GM12878 (cell line): ENCODE data around the gene TMED1. TPM values are rescaled to one million over a fixed set of nuclear protein-coding genes. Genes with fewer than 3 reads are reported as not detected.
A peak's percentile ranks its signal among the peaks of the same experiment; 100 is the strongest.

Experiments
- ATAC-seq: fragments of 200-7000 bp; cut with Tn5 transposase; 3 replicates; pipeline ENCODE4 v1.9.1; 2020; ENCODE audit warnings: mild to moderate bottlenecking, moderate library complexity
- BruUV-seq: library from RNA; stranded (reverse); fragments of 400-500 nt; replicated peaks from 2 replicates; lab custom pipeline; 2021; lab: Mats Ljungman, UMichigan
- CTCF ChIA-PET: fragments of 300-600 bp; sonication (Branson Sonifier 250); formaldehyde crosslinking; extraction: SDS; loops from one replicate; lab custom pipeline; 2021; ENCODE audit warnings: inconsistent platforms; lab: Yijun Ruan, JAX
- POLR2A ChIA-PET: fragments of 350-600 bp; formaldehyde crosslinking; extraction: SDS; loops from one replicate; lab custom pipeline; 2021; ENCODE audit warnings: inconsistent platforms; lab: Charles Lee
- RAD21 ChIA-PET: fragments of 300-600 bp; sonication (Branson Sonifier 250); formaldehyde crosslinking; loops from one replicate; lab custom pipeline; 2023; ENCODE audit warnings: antibody characterized with exemption; ENCODE audit not compliant: unreplicated experiment; lab: Charles Lee
- SMC1A ChIA-PET: fragments of 300-600 bp; sonication (Branson Sonifier 250); formaldehyde crosslinking; loops from one replicate; lab custom pipeline; 2023; ENCODE audit not compliant: unreplicated experiment, uncharacterized antibody; lab: Charles Lee
- DNase-seq: peaks from one replicate; pipeline ENCODE4 v3.0.0-alpha.2; 2011; ENCODE audit warnings: low read depth, low spot score
- FAIRE-seq: peaks from 3 replicates; lab custom pipeline; 2011; peaks lifted over from hg19 to GRCh38; lab: Jason Lieb, UNC
- H2AFZ ChIP-seq: 2 replicates; pipeline ENCODE4 v1.6.0; 2011; ENCODE audit warnings: low read depth, low read length, control low read depth; ENCODE audit not compliant: control insufficient read depth
- H3K27ac ChIP-seq: 2 replicates; pipeline ENCODE4 v1.5.1; 2011; ENCODE audit warnings: control low read depth; ENCODE audit not compliant: control insufficient read depth, insufficient read depth
- H3K27me3 ChIP-seq, 2 experiments: replicated peaks in 1 of 2; 2 replicates each; pipeline versions ENCODE4 v1.6.0 to v1.6.1; 2011; ENCODE audit warnings: low read length in 1 of 2; ENCODE audit not compliant: control insufficient read depth in 2 of 2, insufficient read depth in 2 of 2
- H3K36me3 ChIP-seq, 2 experiments: 2 replicates each; pipeline ENCODE4 v1.5.1; 2011; ENCODE audit warnings: low read length in 1 of 2; ENCODE audit not compliant: control insufficient read depth in 2 of 2, insufficient read depth in 2 of 2
- H3K4me1 ChIP-seq: 2 replicates; pipeline ENCODE4 v1.6.1; 2011; ENCODE audit warnings: mild to moderate bottlenecking, low read length, moderate library complexity, mixed read lengths; ENCODE audit not compliant: control insufficient read depth, insufficient read depth
- H3K4me2 ChIP-seq: 2 replicates; pipeline ENCODE4 v1.6.0; 2011; ENCODE audit warnings: control low read depth; ENCODE audit not compliant: control insufficient read depth, insufficient read depth
- H3K4me3 ChIP-seq: fragments of 200-600 bp; sonication (generic); 2 replicates; pipeline ENCODE4 v1.5.1; 2016
- H3K79me2 ChIP-seq: 2 replicates; pipeline ENCODE4 v1.6.0; 2011; ENCODE audit warnings: low read length; ENCODE audit not compliant: control insufficient read depth, insufficient read depth
- H3K9ac ChIP-seq: 2 replicates; pipeline ENCODE4 v1.8.0; 2011; ENCODE audit warnings: low read length, control low read depth, mixed read lengths; ENCODE audit not compliant: control insufficient read depth, insufficient read depth
- H3K9me3 ChIP-seq: replicated peaks from 3 replicates; pipeline ENCODE4 v1.5.1; 2011; ENCODE audit warnings: mild to moderate bottlenecking, low read length; ENCODE audit not compliant: control insufficient read depth, insufficient read depth
- H4K20me1 ChIP-seq: 2 replicates; pipeline ENCODE4 v1.6.0; 2011; ENCODE audit not compliant: control insufficient read depth, insufficient read depth
- GABPA ChIP-seq: IDR thresholded peaks from 2 replicates; pipeline ENCODE4 v1.6.1; 2014; ENCODE audit warnings: antibody characterized with exemption, low read depth, mild to moderate bottlenecking, inconsistent platforms
- RAD21 ChIP-seq: IDR thresholded peaks from 2 replicates; pipeline ENCODE4 v1.6.1; 2011; ENCODE audit warnings: mild to moderate bottlenecking, low read depth, low read length, moderate library complexity; ENCODE audit not compliant: insufficient read depth
- SMC3 ChIP-seq: IDR thresholded peaks from 2 replicates; pipeline ENCODE4 v1.6.1; 2011; ENCODE audit warnings: low read length, improper control_type of control experiment, borderline replicate concordance
- WGBS: methylation state at CpG from one replicate; pipeline ENCODE4 v1.1.6; 2016; ENCODE audit warnings: low lambda C conversion rate; ENCODE audit not compliant: insufficient replicate concordance, insufficient coverage; ENCODE audit errors: missing lambda C conversion rate; 5-methylcytosine and 5-hydroxymethylcytosine counted together
- in situ Hi-C: fragments of 300-500 bp; cut with MboI; formaldehyde crosslinking; loops from 9 replicates; pipeline ENCODE4 v1.14.3; 2018; ENCODE audit warnings: mixed read lengths
- intact Hi-C: fragments of 100-400 bp; cut with micrococcal nuclease; formaldehyde crosslinking; loops from one replicate; pipeline ENCODE4 v1.14.2; 2022; ENCODE audit not compliant: unreplicated experiment
- polyA plus RNA-seq, 11 experiments: library from polyadenylated mRNA; depleted of rRNA in 4 of 11; unstranded in 6 of 11; stranded (reverse) in 5 of 11; fragments of >200 nt; fragmentation: Nextera tagmentation in 4 of 11; fragmentation: Illumina TruSeq in 1 of 11; extraction: Ambion mirVana in 4 of 11; extraction: Trizol in 1 of 11; gene quantifications; 1 replicate in 1 of 11; 2 replicates in 10 of 11; pipeline versions ENCODE4 v1.2.1 to v1.2.3, GENCODE V29; 2011 to 2016; ENCODE audit warnings: inconsistent platforms in 2 of 11, missing spikeins in 2 of 11, low read depth in 1 of 11
- total RNA-seq, 4 experiments: library from RNA; depleted of rRNA in 3 of 4; stranded (reverse); fragments of >200 nt in 3 of 4; fragmentation: Illumina TruSeq in 1 of 4; extraction: Trizol in 1 of 4; gene quantifications; 2 replicates each; pipeline versions ENCODE4 v1.2.1 to v1.2.3, GENCODE V29; 2013 to 2021
- TF ChIP-seq, protein P1 (sequence below), 3 experiments: IDR thresholded peaks in 2 of 3; conservative IDR thresholded peaks in 1 of 3; 2 replicates each; pipeline ENCODE4 v1.5.1; 2011; ENCODE audit warnings: low read depth in 3 of 3, low read length in 3 of 3, mild to moderate bottlenecking in 3 of 3, control low read depth in 2 of 3, moderate library complexity in 2 of 3, inconsistent platforms in 1 of 3, mixed read lengths in 1 of 3; ENCODE audit not compliant: control insufficient read depth in 2 of 3, insufficient read depth in 1 of 3; ENCODE audit errors: extremely low read depth in 1 of 3

TMED1 gene
- total and polyA plus RNA-seq, 10 of the 15 experiments (the other 5 are each of a cell fraction or from before 2014, with no cell fraction given) = 0.60 to 23.1 (median 12.3) TPM

DNA sequence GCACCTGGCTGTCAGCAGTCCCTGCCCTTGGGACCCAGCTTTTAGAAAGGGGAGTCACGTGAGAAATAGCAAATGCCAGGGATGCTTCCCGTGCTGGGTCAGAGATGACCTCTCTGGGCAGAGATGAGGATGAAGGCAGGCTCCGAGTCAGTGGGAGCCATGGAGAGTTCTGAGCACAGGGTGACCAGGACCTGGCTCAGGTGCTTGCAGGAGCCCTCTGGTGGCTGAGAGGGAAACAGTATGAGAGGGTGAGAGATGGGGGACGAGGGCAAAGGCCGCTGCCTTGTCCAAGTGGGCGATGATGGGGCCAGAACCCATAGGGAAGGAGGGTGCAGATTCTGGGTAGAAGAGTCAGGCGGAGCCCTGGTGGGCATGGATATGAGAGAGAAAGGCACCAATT, 15.8 kb downstream of the TMED1 start:
- no peaks in the 10 kb centered on the region for H3K4me1 ChIP-seq
- TF ChIP-seq, protein P1, sequence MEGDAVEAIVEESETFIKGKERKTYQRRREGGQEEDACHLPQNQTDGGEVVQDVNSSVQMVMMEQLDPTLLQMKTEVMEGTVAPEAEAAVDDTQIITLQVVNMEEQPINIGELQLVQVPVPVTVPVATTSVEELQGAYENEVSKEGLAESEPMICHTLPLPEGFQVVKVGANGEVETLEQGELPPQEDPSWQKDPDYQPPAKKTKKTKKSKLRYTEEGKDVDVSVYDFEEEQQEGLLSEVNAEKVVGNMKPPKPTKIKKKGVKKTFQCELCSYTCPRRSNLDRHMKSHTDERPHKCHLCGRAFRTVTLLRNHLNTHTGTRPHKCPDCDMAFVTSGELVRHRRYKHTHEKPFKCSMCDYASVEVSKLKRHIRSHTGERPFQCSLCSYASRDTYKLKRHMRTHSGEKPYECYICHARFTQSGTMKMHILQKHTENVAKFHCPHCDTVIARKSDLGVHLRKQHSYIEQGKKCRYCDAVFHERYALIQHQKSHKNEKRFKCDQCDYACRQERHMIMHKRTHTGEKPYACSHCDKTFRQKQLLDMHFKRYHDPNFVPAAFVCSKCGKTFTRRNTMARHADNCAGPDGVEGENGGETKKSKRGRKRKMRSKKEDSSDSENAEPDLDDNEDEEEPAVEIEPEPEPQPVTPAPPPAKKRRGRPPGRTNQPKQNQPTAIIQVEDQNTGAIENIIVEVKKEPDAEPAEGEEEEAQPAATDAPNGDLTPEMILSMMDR (IDR thresholded peaks at IDR 0.05 in 2 of 3, conservative IDR thresholded peaks at IDR 0.05 in 1 of 3; ENCODE audit: control insufficient read depth in 2 of 3, extremely low read depth in 1 of 3, insufficient read depth in 1 of 3, low read depth in 3 of 3, low read length in 3 of 3) = peak; percentile 25 to 43 (median 34); a peak in 3 of 6 replicates
- TF ChIP-seq SMC3 = peak; percentile 31; the same call in 1 of the 2 replicates
- TF ChIP-seq GABPA = no peak
- TF ChIP-seq RAD21 = peak; percentile 26; the same call in 1 of the 2 replicates
- no peaks in the 10 kb centered on the region for H3K79me2 ChIP-seq
- RAD21 ChIA-PET = interaction anchor here (3.0 kb wide), 1 partner anchor 103 kb away, joined by 16 read pairs; the partner anchor contains the start of gene DNM2
- intact Hi-C loops = loop anchor here (1.0 kb wide), 1 partner anchor 103 kb away; no protein-coding TSS in a partner anchor
- no peak overlapping the region for H2AFZ ChIP-seq
- SMC1A ChIA-PET = interaction anchor here (1.4 to 2.7 kb wide), 3 partner anchors 16 to 103 kb away, joined by 3 to 10 read pairs (median 4); partner anchors contain the start of genes DNM2 and TMED1
- in situ Hi-C loops = no loop called here
- no peak overlapping the region for H3K27ac ChIP-seq
- ATAC-seq = peak; percentile 63
- no peak for DNase-seq
- H3K4me2 ChIP-seq = no peak overlapping the region
- no peak overlapping the region for H3K9ac ChIP-seq
- no peaks in the 10 kb centered on the region for H3K9me3 ChIP-seq
- no TSS peak for BruUV-seq
- WGBS = 89% methylated on average over 7 of the region's 7 CpGs
- H3K36me3 ChIP-seq = peaks cover 16 to 23% of the 10 kb centered on the region in 2 experiments
- CTCF ChIA-PET = interaction anchor here (1.3 to 3.1 kb wide), 4 partner anchors 45 to 119 kb away, joined by 3 to 37 read pairs (median 10); partner anchors contain the start of genes DNM2 and QTRT1
- no peaks in the 10 kb centered on the region for H3K27me3 ChIP-seq
- H3K4me3 ChIP-seq = no peak overlapping the region
- FAIRE-seq = no peak
- H4K20me1 ChIP-seq = no peaks in the 10 kb centered on the region; the same call in 1 of the 2 replicates
- POLR2A ChIA-PET = interaction anchor here (1.1 to 2.5 kb wide), 2 partner anchors 8 to 16 kb away, joined by 3 to 8 read pairs; partner anchors contain the start of gene TMED1
